DND-41 (cell line): ENCODE measurements around the gene PLAC1.

ENCODE experiments used
- EZH2 ChIP-seq: IDR thresholded peaks from 3 replicates; pipeline ENCODE4 v1.6.1; 2012; ENCODE audit warnings: borderline replicate concordance, low read depth, mild to moderate bottlenecking, moderate library complexity, low read length, inconsistent platforms; ENCODE audit not compliant: severe bottlenecking
- TF ChIP-seq, protein P1 (sequence below): IDR thresholded peaks from 2 replicates; pipeline ENCODE4 v1.5.1; 2012; ENCODE audit warnings: borderline replicate concordance, low read length, moderate library complexity, mild to moderate bottlenecking; ENCODE audit not compliant: poor library complexity, severe bottlenecking; ENCODE audit errors: extremely low read depth

DNA sequence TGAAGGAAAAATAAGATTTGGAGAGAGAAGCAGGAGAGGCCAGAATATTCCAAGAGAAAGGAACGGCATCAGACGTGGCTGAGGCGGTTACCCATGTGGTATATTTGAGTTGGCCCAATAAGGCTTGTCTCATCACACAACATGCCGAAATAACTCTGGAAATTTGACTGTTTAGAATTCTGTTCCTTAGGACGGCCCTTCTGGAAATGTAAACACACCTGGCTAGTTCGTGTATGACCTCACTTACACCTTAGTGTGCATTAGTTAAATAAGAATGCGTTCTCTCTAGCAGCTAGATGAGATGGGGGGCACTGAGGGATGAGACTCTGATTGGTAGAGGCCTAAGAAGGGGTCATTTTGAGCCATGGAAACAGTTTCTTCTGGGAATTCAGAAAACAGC lies 33.2 kb upstream of the PLAC1 start:
- no peak for TF ChIP-seq EZH2
- TF ChIP-seq, protein P1, sequence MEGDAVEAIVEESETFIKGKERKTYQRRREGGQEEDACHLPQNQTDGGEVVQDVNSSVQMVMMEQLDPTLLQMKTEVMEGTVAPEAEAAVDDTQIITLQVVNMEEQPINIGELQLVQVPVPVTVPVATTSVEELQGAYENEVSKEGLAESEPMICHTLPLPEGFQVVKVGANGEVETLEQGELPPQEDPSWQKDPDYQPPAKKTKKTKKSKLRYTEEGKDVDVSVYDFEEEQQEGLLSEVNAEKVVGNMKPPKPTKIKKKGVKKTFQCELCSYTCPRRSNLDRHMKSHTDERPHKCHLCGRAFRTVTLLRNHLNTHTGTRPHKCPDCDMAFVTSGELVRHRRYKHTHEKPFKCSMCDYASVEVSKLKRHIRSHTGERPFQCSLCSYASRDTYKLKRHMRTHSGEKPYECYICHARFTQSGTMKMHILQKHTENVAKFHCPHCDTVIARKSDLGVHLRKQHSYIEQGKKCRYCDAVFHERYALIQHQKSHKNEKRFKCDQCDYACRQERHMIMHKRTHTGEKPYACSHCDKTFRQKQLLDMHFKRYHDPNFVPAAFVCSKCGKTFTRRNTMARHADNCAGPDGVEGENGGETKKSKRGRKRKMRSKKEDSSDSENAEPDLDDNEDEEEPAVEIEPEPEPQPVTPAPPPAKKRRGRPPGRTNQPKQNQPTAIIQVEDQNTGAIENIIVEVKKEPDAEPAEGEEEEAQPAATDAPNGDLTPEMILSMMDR, result no peak
